Testis (tissue), 2 donors: ENCODE measurements around the gene SIKE1.

Source experiments
- CTCF ChIP-seq, 3 experiments: fragments of 450-650 bp in 2 of 3; fragments of 200-600 bp in 1 of 3; sonication (generic) in 1 of 3; IDR thresholded peaks; one replicate each; pipeline ENCODE4 v1.5.1; 2016 to 2019; ENCODE audit warnings: antibody characterized with exemption in 3 of 3, mild to moderate bottlenecking in 2 of 3, moderate library complexity in 1 of 3
- POLR2A ChIP-seq: fragments of 450-650 bp; IDR thresholded peaks from one replicate; pipeline ENCODE4 v1.6.1; 2017; ENCODE audit warnings: antibody characterized with exemption, mild to moderate bottlenecking, moderate library complexity

GRCh38 chr1:114782476-114782875 is 2.0 kb upstream of the SIKE1 start:
- TF ChIP-seq CTCF (IDR thresholded peaks at IDR 0.05) (no peak), POLR2A (no peak)
